Vagina (tissue), 2 donors: Measurements from ENCODE around the gene TSPAN4.

Source experiments
- POLR2AphosphoS5 ChIP-seq, 2 donors: sonication (generic); formaldehyde crosslinking; IDR thresholded peaks; one replicate each; pipeline ENCODE4 v1.9.0; 2017; ENCODE audit warnings: antibody characterized with exemption in 2 of 2, mild to moderate bottlenecking in 2 of 2, low read depth in 1 of 2; ENCODE audit not compliant: insufficient read depth in 1 of 2
- TF ChIP-seq, protein P1 (sequence below), 3 experiments: fragments of 450-650 bp in 2 of 3; fragments of 200-600 bp in 1 of 3; sonication (generic) in 1 of 3; IDR thresholded peaks; one replicate each; pipeline ENCODE4 v1.5.1; 2017 to 2019; ENCODE audit warnings: antibody characterized with exemption in 3 of 3, mild to moderate bottlenecking in 2 of 3, moderate library complexity in 2 of 3

DNA sequence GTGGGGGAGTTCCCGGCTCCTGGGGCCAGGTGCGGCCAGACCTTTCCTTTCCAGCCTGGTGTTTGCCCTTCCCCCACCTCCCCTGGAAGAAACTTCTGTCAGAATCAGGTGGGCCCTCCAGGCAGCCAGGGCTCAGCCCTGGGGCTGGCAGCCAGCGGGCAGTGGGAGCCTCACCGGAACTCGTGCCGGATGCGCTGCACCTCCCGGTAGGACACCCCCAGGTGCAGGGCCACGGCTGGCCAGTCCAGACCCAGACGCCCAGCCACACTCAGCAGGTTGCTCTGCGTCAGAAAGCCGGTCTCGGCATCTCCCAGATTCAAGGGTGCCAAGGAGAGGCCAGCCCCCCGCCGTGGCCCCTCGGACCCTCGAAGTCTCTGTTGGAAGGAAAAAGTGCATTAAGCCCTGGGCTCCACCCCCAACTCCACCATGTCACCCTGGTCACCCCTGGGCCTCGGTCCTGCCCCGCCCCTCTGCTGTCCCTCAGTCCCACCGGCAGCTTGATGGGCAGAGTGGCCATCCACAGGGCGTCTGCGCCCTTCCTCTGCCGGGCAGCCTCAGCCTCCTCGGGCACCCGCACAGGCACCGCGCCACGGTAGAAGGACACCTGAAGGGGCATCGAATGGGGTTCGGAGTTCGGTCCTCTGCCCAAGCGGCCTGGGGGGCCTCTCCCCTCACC, 42.9 kb upstream of the TSPAN4 start:
- TF ChIP-seq, protein P1, sequence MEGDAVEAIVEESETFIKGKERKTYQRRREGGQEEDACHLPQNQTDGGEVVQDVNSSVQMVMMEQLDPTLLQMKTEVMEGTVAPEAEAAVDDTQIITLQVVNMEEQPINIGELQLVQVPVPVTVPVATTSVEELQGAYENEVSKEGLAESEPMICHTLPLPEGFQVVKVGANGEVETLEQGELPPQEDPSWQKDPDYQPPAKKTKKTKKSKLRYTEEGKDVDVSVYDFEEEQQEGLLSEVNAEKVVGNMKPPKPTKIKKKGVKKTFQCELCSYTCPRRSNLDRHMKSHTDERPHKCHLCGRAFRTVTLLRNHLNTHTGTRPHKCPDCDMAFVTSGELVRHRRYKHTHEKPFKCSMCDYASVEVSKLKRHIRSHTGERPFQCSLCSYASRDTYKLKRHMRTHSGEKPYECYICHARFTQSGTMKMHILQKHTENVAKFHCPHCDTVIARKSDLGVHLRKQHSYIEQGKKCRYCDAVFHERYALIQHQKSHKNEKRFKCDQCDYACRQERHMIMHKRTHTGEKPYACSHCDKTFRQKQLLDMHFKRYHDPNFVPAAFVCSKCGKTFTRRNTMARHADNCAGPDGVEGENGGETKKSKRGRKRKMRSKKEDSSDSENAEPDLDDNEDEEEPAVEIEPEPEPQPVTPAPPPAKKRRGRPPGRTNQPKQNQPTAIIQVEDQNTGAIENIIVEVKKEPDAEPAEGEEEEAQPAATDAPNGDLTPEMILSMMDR (IDR thresholded peaks at IDR 0.05), result no peak
- TF ChIP-seq POLR2AphosphoS5 (IDR thresholded peaks at IDR 0.05; ENCODE audit: insufficient read depth in 1 of 2, low read depth in 1 of 2), result no peak
